GM21737 (cell line): Measurements from ENCODE around the gene CIAO2A.

Experiments
- ATAC-seq: cut with Tn5 transposase; IDR thresholded peaks from one replicate; pipeline ENCODE4 v1.9.1; 2021; ENCODE audit warnings: mild to moderate bottlenecking, moderate library complexity; ENCODE audit not compliant: unreplicated experiment

Gene CIAO2A

DNA sequence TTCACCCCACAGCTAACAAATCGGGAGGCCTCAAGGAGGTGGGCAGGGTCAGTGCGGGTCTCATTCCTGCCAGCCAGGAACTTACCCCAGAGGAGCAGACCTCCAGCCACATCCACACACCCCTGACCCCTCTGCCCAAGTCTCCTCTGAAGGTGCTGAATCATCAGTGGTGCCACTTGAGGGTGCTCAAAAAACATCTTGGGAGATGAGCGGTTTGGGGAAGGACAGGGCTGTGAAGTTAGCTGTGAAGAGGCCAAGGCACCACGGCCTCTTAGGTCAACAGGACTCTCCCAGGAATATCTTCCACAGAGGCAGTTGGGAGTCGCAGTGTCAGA, 48.6 kb downstream of the CIAO2A start:
- no peak for ATAC-seq

DNA sequence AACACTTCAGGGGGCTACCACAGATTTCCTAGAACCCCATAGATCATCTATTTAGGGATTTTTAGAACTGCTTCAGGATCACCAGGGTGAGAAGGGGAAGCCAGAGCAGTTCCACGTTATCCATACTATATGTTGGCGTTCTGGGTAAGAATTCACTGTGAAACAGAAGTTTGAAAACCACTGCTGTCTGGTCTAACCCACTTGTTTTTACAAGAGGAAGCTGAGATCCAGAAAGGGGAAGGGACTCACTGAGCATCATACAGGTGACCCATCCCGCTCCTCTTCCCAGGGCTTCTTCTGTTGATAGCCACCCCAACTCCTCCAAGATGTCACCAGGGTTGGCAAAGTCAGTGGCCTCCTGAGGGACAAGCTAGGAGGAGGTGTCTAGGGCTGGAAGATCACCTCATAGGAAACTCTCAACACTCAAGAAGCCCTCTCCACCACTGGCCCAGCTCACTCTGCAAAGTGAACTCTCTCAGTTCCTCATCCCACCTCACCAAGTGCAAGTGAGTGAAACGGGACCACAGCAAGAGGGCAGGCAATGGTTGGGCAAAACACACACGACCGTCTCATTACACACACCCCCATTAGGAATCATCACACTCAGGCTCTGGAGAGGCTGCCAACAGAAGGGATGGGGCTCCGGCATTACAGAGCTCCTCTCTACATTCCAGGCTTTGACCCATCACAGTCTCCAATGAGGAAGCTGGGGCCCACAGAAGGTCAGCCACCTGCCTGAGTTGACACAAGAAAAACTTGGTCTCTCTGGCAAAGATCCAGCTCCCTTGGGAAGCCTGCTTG, 49.1 kb downstream of the CIAO2A start:
- peak; percentile 55 for ATAC-seq

DNA sequence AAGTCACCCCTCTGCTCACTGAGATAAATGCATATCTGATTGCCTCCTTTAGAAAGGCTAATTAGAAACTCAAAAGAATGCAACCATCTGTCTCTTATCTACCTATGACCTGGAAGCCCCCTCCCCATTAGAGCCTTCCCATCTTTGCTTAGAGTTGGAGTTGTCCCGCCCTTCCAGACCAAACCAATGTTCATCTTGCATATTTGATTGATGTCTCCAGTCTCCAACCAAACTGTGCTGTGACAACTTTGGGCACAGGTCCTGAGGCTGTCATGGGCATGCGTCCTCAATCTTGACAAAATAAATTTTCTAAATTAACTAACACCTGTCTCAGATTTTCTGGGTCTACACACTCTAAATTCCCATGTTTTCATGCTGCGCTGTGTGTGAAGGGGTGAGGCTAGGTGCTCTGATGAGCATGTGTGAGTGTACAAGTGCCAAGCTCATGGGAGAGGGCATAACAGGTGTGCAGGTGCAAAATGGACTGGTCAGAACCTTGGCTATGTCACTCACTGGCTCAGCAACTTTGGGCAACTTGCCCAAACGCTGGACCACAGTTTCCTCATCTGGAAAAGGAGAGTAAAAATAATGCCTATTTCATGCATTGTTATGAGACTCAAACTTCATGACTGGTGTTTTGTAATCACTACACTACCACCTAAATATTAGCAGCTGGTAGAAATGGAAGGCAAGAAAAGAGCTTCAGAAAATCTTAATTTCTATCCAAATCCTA, 54.6 kb downstream of the CIAO2A start:
- ATAC-seq = no peak

DNA sequence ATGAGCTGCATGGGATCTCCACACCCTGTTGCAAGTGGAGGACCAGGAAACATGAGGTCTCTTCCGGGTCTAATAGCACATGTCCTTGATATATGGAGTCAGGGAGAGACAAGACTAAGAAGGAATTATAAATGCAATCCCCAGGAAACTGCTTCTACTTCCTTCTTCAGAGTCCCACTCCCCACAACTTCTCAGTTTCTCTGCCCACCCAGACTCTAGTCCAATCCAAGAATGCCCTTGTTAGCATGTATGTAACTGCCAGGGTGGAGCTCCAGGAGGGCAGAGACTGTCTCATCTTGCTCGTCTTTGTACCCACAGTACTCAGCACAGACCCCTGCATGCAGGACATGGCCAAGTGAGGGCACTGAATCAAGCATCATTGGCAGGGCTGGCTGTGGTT, 55.7 kb downstream of the CIAO2A start:
- ATAC-seq = no peak

DNA sequence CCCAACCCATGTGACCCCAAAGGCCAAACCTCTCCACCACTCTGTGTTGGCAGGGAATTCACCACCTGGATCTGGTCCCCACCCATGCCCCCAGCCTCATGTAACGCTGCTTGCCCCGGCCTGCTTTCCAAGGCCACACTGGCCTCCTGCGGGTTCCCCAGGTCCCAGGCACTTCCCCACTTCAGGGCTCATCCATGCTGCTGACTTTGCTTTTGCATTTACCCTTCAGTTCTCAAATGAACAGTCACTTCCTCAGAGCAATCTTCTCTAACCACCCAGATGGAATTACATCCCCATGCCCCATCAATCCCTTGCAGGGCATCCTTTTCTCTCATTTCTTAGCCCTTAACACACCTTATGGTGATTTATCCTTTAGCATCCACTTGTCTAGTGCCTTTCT, 56.5 kb downstream of the CIAO2A start:
- ATAC-seq = no peak

DNA sequence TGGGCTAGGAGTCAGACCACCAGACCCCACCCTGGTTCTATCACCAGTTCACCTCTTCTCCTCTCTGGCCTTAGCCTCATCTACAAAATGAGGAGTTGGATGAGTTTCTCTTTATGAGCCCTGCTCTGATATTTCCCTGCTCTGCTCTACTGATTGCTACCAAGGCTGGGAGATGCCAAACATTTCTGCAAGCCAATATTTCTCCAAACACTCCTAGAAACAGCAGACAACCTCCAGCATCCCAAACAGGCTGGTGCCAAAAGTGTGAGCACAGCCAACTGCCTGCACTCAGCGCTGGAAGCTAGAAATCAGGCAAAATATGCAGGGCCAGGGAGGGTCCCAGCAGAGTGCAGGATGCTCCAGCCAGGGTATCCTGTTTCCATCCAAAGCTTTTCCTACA, 58.1 kb downstream of the CIAO2A start:
- ATAC-seq = no peak

DNA sequence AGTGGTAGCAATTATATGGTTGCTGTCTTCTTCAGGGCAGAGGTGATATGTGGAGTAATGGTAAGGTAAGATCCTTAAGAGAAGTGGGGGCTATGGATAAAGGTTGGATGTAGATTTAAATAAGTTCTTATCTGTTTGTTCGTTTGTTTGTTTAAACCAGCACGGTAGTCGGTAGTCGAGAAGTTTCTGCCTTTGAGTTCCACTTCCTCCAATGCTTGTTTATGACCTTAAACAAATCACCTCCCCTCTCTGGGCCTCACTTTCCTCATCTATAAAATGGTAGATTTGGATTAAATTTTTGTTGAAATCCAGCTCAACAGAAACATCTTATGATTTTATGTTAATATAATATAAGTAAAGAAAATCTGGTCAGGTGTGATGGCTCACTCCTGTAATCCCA, 59.1 kb downstream of the CIAO2A start:
- ATAC-seq = no peak

DNA sequence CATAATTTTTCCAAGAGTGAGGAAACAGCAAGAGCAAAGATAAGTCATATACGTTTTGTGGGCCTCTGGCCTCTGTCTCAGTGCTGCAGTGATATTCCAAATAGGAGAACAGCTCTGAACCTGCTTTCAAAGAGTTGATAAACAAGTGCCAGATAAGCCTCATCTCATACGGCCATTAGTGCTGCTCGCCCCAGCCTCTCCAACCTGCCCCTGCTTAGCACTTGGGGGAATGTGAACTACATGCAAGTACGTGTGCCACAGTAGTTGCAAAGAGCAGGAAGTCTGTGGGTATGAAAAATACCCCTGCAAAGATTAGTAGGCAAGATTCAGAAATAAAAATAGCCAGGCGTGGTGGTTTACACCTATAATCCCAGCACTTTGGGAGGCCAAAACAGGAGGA, 61.3 kb downstream of the CIAO2A start:
- no peak for ATAC-seq

DNA sequence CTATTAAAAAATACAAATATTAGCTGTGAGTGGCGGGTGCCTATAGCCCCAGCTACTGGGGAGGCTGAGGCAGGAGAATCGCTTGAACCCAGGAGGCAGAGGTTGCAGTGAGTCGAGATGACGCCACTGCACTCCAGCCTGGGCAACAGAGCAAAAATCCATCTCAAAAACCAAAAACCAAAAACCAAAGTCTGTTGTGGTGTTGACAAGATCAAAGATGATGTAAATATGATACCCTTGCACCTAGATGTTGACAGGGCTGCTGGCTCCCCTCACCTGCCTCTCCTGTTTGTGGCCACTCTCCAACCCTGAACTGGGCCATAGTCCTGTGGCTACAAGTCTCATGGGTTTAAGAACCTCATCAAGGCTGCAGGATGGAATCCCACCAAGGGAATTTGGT, 63.5 kb downstream of the CIAO2A start:
- ATAC-seq = no peak

DNA sequence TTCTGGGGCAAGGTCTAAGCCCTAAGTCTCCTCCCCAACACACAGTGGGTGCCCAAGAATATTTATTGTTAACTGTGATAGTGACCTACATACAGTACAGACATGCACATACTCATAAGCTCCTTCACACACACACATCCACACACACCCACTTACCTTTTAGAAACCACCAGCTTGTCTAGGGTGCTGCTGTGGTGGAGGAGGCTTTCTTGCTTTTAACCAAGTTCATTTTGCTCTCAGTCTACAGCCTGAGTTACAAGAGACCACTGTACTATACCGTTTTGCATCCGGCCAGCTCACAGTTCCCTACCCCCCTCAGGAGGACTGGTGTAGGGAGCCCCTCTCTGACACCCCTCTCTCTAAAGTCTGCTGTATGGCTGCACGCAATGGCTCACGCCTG, 64.0 kb downstream of the CIAO2A start:
- ATAC-seq = no peak

DNA sequence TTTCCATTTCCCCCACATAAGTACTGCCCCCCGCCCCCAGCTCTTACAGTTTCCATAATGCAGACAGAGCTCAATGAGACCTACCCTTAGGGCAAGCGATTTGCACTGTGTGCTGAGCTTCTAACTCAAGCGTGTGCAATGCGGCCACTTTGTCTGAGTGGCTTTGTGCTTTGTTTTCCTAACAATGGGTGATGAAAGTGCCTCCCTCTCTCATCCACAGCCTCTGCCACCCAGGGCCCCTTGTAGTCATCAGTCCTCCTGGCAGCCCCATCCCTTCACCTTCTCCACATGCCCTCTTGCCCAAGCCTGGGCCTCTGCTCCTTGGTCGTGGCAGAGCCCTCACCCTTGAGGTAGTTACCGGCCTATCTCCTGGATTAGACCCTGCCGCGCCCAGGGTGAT, 64.5 kb downstream of the CIAO2A start:
- ATAC-seq = no peak

DNA sequence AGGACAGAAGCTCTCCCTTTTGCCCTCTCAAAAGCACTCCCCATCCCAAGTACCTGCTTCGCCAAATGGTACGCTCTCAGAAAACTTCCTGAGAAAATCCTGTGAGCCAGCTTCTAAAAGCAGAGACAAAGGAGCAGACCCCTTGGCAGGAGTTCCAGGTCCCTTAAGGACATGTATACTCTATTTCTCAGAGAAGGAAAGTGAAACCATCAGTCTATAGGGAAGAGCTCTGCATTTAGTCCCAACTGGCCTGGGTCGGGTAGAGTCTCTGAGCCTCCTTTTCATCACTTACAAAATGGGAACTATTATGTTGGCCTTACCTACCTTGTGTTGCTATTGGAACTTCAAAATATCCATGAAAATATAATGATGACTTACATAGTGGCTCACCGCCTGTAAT, 67.0 kb downstream of the CIAO2A start:
- ATAC-seq = no peak

DNA sequence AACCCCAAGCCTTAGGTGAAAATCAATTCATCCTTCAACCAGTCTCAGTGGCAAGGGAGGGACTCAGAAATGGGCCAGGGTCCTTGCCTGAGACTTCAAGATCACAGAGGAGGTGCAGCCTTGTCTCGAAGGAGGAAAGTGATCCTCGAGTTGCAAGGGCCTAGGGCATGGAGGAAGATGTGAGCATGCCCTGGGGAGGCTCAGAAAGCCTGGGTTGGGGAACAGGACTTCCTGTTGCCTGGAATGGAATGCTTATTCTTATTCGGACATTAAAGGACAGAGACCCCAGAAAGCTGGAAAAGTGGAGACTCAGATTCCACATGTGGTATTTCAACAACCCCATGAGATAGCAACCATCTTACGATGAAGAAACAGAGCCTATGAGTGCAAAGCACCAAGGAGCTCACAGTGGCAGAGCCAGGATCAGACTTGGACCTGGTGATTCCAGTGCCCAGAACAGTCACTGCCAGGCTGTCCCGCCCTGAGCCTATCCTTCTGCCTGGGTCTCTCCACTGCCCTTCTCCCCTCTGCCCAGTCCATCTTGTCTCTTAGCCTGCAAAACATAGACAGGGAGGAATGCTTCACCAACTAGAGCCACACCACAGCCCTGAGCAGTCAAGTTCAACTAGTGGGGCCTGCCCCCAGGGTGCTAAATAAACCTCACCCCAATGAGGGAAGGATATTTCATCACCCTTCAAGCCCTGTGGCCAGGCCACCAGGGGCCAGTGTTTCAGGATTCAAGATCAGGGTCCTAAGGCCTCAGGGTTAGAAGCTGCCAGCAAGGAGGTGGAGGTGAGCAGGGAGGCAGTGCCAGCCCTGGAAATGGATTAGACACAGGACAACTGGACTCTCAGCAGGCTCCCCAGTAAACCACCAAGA, 69.2 kb downstream of the CIAO2A start:
- no peak for ATAC-seq

DNA sequence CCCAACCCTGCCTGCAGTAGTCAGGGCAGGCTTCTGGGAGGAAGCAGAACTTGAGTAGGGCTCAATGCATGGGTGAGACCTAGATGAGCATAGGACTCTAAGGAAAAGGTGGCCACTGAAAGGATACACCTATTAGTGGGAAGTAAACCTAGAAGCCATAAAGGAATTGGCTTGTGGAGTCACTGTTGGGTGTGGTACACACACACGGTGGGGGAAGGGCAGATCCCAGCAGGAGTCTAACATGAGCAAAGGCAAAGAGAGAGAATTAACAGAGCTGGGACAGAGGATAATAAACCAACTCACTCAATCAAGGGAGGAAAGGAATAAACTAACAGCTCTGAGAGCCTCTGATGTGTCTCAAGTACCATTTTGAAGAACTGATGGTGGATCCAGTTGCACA, 70.4 kb downstream of the CIAO2A start:
- ATAC-seq = no peak

DNA sequence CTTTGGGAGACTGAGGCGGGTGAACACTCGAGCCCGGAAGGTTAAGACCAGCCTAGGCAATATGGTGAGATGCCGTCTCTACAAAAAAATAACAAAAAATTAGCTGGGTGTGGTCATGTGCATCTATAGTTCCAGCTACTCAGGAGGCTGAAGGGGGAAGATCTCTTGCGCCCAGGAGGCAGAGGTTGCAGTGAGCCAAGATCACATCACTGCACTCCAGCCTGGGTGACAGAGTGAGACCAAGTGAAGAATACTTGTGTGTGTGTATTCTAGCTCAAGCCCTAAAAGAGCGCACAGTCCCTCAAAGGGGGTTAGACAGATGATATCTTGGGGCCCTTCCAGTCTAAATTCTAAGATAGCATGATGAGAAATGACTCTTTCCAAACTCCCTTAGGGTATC, 71.1 kb downstream of the CIAO2A start:
- ATAC-seq = no peak
